Measurements from ENCODE around the gene ZNF777. TPM values are rescaled to one million over a fixed set of nuclear protein-coding genes. Genes with fewer than 3 reads are reported as not detected.
"Not testable (repeated sequence)": the region's sequence is repeated elsewhere in the genome, so short reads cannot be mapped to it uniquely, and the experiment has no call there.

Gene ZNF777
- total RNA-seq, 1 experiment from 2014 or later: 17.4 TPM

DNA sequence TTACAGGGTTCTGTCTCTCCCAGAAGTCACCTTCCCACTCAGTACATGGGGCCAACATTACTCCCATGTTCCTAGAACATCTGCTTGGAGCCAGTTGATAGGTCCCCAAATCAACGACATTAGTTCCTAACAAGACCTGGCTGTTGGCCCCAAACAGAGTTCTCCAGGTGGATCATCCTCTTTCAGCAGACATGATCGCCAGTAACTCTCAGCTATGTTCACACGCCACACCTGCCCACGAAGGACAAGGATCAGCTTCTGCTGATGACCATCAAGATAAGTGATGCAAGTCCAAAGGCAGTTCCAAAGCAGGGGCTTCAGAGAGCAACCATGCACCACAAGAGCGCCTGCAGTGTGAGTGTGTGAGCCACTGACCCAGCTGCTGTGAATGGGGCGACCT is 11.0 kb downstream of the ZNF777 start:
- peaks cover 7% of the 10 kb centered on the region for H3K36me3 ChIP-seq (ENCODE audit: control insufficient read depth, insufficient read depth, low read length)
- ChIA-PET POLR2A (no interaction called here), CTCF (no interaction called here)
- intact Hi-C loops (cut with micrococcal nuclease; ENCODE audit: unreplicated experiment) (no loop called here), in situ Hi-C loops (cut with HindIII; ENCODE audit: low pct_unique_long_range_greater_than_20kb, low sequenced_read_pairs) (no loop called here)
- TF ChIP-seq, protein P1, sequence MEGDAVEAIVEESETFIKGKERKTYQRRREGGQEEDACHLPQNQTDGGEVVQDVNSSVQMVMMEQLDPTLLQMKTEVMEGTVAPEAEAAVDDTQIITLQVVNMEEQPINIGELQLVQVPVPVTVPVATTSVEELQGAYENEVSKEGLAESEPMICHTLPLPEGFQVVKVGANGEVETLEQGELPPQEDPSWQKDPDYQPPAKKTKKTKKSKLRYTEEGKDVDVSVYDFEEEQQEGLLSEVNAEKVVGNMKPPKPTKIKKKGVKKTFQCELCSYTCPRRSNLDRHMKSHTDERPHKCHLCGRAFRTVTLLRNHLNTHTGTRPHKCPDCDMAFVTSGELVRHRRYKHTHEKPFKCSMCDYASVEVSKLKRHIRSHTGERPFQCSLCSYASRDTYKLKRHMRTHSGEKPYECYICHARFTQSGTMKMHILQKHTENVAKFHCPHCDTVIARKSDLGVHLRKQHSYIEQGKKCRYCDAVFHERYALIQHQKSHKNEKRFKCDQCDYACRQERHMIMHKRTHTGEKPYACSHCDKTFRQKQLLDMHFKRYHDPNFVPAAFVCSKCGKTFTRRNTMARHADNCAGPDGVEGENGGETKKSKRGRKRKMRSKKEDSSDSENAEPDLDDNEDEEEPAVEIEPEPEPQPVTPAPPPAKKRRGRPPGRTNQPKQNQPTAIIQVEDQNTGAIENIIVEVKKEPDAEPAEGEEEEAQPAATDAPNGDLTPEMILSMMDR (IDR thresholded peaks at IDR 0.05): no peak
- TF ChIP-seq, protein P2, sequence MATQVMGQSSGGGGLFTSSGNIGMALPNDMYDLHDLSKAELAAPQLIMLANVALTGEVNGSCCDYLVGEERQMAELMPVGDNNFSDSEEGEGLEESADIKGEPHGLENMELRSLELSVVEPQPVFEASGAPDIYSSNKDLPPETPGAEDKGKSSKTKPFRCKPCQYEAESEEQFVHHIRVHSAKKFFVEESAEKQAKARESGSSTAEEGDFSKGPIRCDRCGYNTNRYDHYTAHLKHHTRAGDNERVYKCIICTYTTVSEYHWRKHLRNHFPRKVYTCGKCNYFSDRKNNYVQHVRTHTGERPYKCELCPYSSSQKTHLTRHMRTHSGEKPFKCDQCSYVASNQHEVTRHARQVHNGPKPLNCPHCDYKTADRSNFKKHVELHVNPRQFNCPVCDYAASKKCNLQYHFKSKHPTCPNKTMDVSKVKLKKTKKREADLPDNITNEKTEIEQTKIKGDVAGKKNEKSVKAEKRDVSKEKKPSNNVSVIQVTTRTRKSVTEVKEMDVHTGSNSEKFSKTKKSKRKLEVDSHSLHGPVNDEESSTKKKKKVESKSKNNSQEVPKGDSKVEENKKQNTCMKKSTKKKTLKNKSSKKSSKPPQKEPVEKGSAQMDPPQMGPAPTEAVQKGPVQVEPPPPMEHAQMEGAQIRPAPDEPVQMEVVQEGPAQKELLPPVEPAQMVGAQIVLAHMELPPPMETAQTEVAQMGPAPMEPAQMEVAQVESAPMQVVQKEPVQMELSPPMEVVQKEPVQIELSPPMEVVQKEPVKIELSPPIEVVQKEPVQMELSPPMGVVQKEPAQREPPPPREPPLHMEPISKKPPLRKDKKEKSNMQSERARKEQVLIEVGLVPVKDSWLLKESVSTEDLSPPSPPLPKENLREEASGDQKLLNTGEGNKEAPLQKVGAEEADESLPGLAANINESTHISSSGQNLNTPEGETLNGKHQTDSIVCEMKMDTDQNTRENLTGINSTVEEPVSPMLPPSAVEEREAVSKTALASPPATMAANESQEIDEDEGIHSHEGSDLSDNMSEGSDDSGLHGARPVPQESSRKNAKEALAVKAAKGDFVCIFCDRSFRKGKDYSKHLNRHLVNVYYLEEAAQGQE (IDR thresholded peaks at IDR 0.05; ENCODE audit: insufficient read depth in 1 of 2, low read depth in 2 of 2, low read length in 1 of 2): no peak
- no peak overlapping the region for H3K4me3 ChIP-seq (ENCODE audit: low read depth in 2 of 2, low read length in 2 of 2)
- DNase-seq (ENCODE audit: low read depth, low spot score): no peak
- no TSS peak for BruUV-seq (replicated peaks)
- H3K27ac ChIP-seq (ENCODE audit: low read length): no peak overlapping the region
- H3K27me3 ChIP-seq (ENCODE audit: control insufficient read depth, insufficient read depth, low read length): no peaks in the 10 kb centered on the region
- ATAC-seq: no peak
- no peaks in the 10 kb centered on the region for H3K4me1 ChIP-seq (ENCODE audit: control insufficient read depth, insufficient read depth, low read length)
- H3K9me3 ChIP-seq (ENCODE audit: control insufficient read depth, insufficient read depth, low read depth, low read length): no peaks in the 10 kb centered on the region

DNA sequence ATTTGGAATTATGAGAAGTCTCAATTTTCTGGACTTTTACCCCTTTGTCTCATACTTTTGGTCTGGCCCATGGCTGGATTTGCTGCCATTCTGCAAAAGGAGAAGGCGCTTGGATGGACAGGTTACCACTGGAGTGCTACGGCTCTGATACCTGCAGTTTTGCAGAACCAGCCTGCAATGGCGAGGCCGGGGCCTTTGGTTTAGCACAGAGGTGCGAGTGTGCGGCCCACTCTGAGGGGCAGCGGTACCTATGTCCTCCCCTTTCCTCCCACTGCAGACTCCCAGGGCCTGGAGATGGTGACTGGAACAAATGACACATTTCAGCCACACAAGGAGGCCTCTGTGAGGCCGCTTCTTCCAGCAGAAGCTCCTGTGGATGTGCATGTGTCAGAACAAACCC is 11.9 kb downstream of the ZNF777 start:
- BruUV-seq (replicated peaks): no TSS peak
- DNase-seq (ENCODE audit: low read depth, low spot score): no peak
- Histone ChIP-seq H3K36me3 (ENCODE audit: control insufficient read depth, insufficient read depth, low read length) (peaks cover 7% of the 10 kb centered on the region), H3K27ac (ENCODE audit: low read length) (no peak overlapping the region), H3K4me3 (ENCODE audit: low read depth in 2 of 2, low read length in 2 of 2) (no peak overlapping the region), H3K9me3 (ENCODE audit: control insufficient read depth, insufficient read depth, low read depth, low read length) (no peaks in the 10 kb centered on the region), H3K4me1 (ENCODE audit: control insufficient read depth, insufficient read depth, low read length) (no peaks in the 10 kb centered on the region), H3K27me3 (ENCODE audit: control insufficient read depth, insufficient read depth, low read length) (no peaks in the 10 kb centered on the region)
- ChIA-PET POLR2A (no interaction called here), CTCF (no interaction called here)
- in situ Hi-C loops (cut with HindIII; ENCODE audit: low pct_unique_long_range_greater_than_20kb, low sequenced_read_pairs): no loop called here
- TF ChIP-seq, protein P2 (IDR thresholded peaks at IDR 0.05; ENCODE audit: insufficient read depth in 1 of 2, low read depth in 2 of 2, low read length in 1 of 2): no peak
- no peak for TF ChIP-seq POLR2AphosphoS5 (IDR thresholded peaks at IDR 0.05; ENCODE audit: low read depth, low read length)
- no peak for TF ChIP-seq SIN3A (IDR thresholded peaks at IDR 0.05; ENCODE audit: borderline replicate concordance, insufficient read depth, low read depth, low read length)
- TF ChIP-seq TCF7L2 (IDR thresholded peaks at IDR 0.05; ENCODE audit: low read depth, low read length): no peak
- TF ChIP-seq, protein P1 (IDR thresholded peaks at IDR 0.05): no peak
- no peak for ATAC-seq
- intact Hi-C loops (cut with micrococcal nuclease; ENCODE audit: unreplicated experiment): no loop called here

DNA sequence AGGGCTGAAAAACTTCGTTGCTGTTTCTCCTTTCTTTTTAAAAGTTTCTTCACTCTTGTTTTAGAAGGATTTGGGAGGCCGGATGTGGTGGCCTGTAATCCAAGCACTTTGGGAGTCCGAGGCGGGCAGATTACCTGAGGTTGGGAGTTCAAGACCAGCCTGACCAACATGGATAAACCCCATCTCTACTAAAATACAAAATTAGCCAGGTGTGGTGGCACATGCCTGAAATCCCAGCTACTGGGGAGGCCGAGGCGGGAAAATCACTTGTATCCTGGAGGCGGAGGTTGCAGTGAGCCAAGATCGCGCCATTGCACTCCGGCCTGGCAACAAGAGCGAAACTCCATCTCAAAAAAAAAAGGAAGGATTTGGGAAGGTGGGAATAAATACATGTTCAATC is 14.8 kb downstream of the ZNF777 start:
- DNase-seq (ENCODE audit: low read depth, low spot score); H3K4me3 ChIP-seq (ENCODE audit: low read depth in 2 of 2, low read length in 2 of 2); H3K27ac ChIP-seq (ENCODE audit: low read length); POLR2A ChIA-PET; H3K4me1 ChIP-seq (ENCODE audit: control insufficient read depth, insufficient read depth, low read length); in situ Hi-C loops (cut with HindIII; ENCODE audit: low pct_unique_long_range_greater_than_20kb, low sequenced_read_pairs); H3K27me3 ChIP-seq (ENCODE audit: control insufficient read depth, insufficient read depth, low read length); CTCF ChIA-PET; BruUV-seq (replicated peaks); H3K36me3 ChIP-seq (ENCODE audit: control insufficient read depth, insufficient read depth, low read length); ATAC-seq; H3K9me3 ChIP-seq (ENCODE audit: control insufficient read depth, insufficient read depth, low read depth, low read length); intact Hi-C loops (cut with micrococcal nuclease; ENCODE audit: unreplicated experiment): not testable (repeated sequence)

All from Panc1 (cell line).